GM12878 (cell line): ENCODE measurements around the gene NTM. TPM values are rescaled to one million over a fixed set of nuclear protein-coding genes. Genes with fewer than 3 reads are reported as not detected.

Source experiments
- ATAC-seq: fragments of 200-7000 bp; cut with Tn5 transposase; 3 replicates; pipeline ENCODE4 v1.9.1; 2020; ENCODE audit warnings: mild to moderate bottlenecking, moderate library complexity
- BruUV-seq: library from RNA; stranded (reverse); fragments of 400-500 nt; replicated peaks from 2 replicates; lab custom pipeline; 2021; lab: Mats Ljungman, UMichigan
- CTCF ChIA-PET: fragments of 300-600 bp; sonication (Branson Sonifier 250); formaldehyde crosslinking; extraction: SDS; loops from one replicate; lab custom pipeline; 2021; ENCODE audit warnings: inconsistent platforms; lab: Yijun Ruan, JAX
- POLR2A ChIA-PET: fragments of 350-600 bp; formaldehyde crosslinking; extraction: SDS; loops from one replicate; lab custom pipeline; 2021; ENCODE audit warnings: inconsistent platforms; lab: Charles Lee
- RAD21 ChIA-PET: fragments of 300-600 bp; sonication (Branson Sonifier 250); formaldehyde crosslinking; loops from one replicate; lab custom pipeline; 2023; ENCODE audit warnings: antibody characterized with exemption; ENCODE audit not compliant: unreplicated experiment; lab: Charles Lee
- SMC1A ChIA-PET: fragments of 300-600 bp; sonication (Branson Sonifier 250); formaldehyde crosslinking; loops from one replicate; lab custom pipeline; 2023; ENCODE audit not compliant: unreplicated experiment, uncharacterized antibody; lab: Charles Lee
- DNase-seq: peaks from one replicate; pipeline ENCODE4 v3.0.0-alpha.2; 2011; ENCODE audit warnings: low read depth, low spot score
- FAIRE-seq: peaks from 3 replicates; lab custom pipeline; 2011; peaks lifted over from hg19 to GRCh38; lab: Jason Lieb, UNC
- H2AFZ ChIP-seq: 2 replicates; pipeline ENCODE4 v1.6.0; 2011; ENCODE audit warnings: low read depth, low read length, control low read depth; ENCODE audit not compliant: control insufficient read depth
- H3K27ac ChIP-seq: 2 replicates; pipeline ENCODE4 v1.5.1; 2011; ENCODE audit warnings: control low read depth; ENCODE audit not compliant: control insufficient read depth, insufficient read depth
- H3K27me3 ChIP-seq, 2 experiments: replicated peaks in 1 of 2; 2 replicates each; pipeline versions ENCODE4 v1.6.0 to v1.6.1; 2011; ENCODE audit warnings: low read length in 1 of 2; ENCODE audit not compliant: control insufficient read depth in 2 of 2, insufficient read depth in 2 of 2
- H3K36me3 ChIP-seq, 2 experiments: 2 replicates each; pipeline ENCODE4 v1.5.1; 2011; ENCODE audit warnings: low read length in 1 of 2; ENCODE audit not compliant: control insufficient read depth in 2 of 2, insufficient read depth in 2 of 2
- H3K4me1 ChIP-seq: 2 replicates; pipeline ENCODE4 v1.6.1; 2011; ENCODE audit warnings: mild to moderate bottlenecking, low read length, moderate library complexity, mixed read lengths; ENCODE audit not compliant: control insufficient read depth, insufficient read depth
- H3K4me2 ChIP-seq: 2 replicates; pipeline ENCODE4 v1.6.0; 2011; ENCODE audit warnings: control low read depth; ENCODE audit not compliant: control insufficient read depth, insufficient read depth
- H3K4me3 ChIP-seq: fragments of 200-600 bp; sonication (generic); 2 replicates; pipeline ENCODE4 v1.5.1; 2016
- H3K79me2 ChIP-seq: 2 replicates; pipeline ENCODE4 v1.6.0; 2011; ENCODE audit warnings: low read length; ENCODE audit not compliant: control insufficient read depth, insufficient read depth
- H3K9ac ChIP-seq: 2 replicates; pipeline ENCODE4 v1.8.0; 2011; ENCODE audit warnings: low read length, control low read depth, mixed read lengths; ENCODE audit not compliant: control insufficient read depth, insufficient read depth
- H3K9me3 ChIP-seq: replicated peaks from 3 replicates; pipeline ENCODE4 v1.5.1; 2011; ENCODE audit warnings: mild to moderate bottlenecking, low read length; ENCODE audit not compliant: control insufficient read depth, insufficient read depth
- H4K20me1 ChIP-seq: 2 replicates; pipeline ENCODE4 v1.6.0; 2011; ENCODE audit not compliant: control insufficient read depth, insufficient read depth
- CBX5 ChIP-seq: sonication (generic); IDR thresholded peaks from 2 replicates; pipeline ENCODE4 v1.6.1; 2016; ENCODE audit warnings: low read depth, moderate library complexity, mild to moderate bottlenecking, inconsistent platforms
- E4F1 ChIP-seq: fragments of 450-650 bp; IDR thresholded peaks from 2 replicates; pipeline ENCODE4 v1.6.1; 2018; ENCODE audit warnings: borderline replicate concordance, mild to moderate bottlenecking; ENCODE audit not compliant: partially characterized antibody
- GABPA ChIP-seq: IDR thresholded peaks from 2 replicates; pipeline ENCODE4 v1.6.1; 2014; ENCODE audit warnings: antibody characterized with exemption, low read depth, mild to moderate bottlenecking, inconsistent platforms
- IRF5 ChIP-seq: fragments of 450-650 bp; IDR thresholded peaks from 2 replicates; pipeline ENCODE4 v1.6.1; 2017; ENCODE audit warnings: borderline replicate concordance
- JUNB ChIP-seq: IDR thresholded peaks from 2 replicates; pipeline ENCODE4 v1.6.1; 2016; ENCODE audit warnings: antibody characterized with exemption, mild to moderate bottlenecking
- MXI1 ChIP-seq: fragments of 150-350 bp; IDR thresholded peaks from 2 replicates; pipeline ENCODE4 v1.6.1; 2011; ENCODE audit warnings: low read depth, mild to moderate bottlenecking, inconsistent platforms, low read length, improper control_type of control experiment
- NR2C1 ChIP-seq: fragments of 450-650 bp; IDR thresholded peaks from 2 replicates; pipeline ENCODE4 v1.6.1; 2017; ENCODE audit warnings: antibody characterized with exemption, mild to moderate bottlenecking, moderate library complexity
- SMAD1 ChIP-seq: fragments of 450-650 bp; IDR thresholded peaks from 2 replicates; pipeline ENCODE4 v1.6.1; 2018; ENCODE audit warnings: mild to moderate bottlenecking, low read depth; ENCODE audit not compliant: partially characterized antibody
- SMARCA5 ChIP-seq: fragments of 450-650 bp; IDR thresholded peaks from 2 replicates; pipeline ENCODE4 v1.6.1; 2017; ENCODE audit warnings: mild to moderate bottlenecking
- TARDBP ChIP-seq: IDR thresholded peaks from 2 replicates; pipeline ENCODE4 v1.6.1; 2016; ENCODE audit warnings: borderline replicate concordance
- TCF7 ChIP-seq: IDR thresholded peaks from 2 replicates; pipeline ENCODE4 v1.6.1; 2014; ENCODE audit warnings: antibody characterized with exemption, borderline replicate concordance
- USF1 ChIP-seq: IDR thresholded peaks from 2 replicates; pipeline ENCODE4 v1.6.1; 2011; ENCODE audit warnings: borderline replicate concordance, low read depth, mild to moderate bottlenecking, moderate library complexity, mixed read lengths, low read length; ENCODE audit not compliant: insufficient read depth; ENCODE audit errors: extremely low read length
- WRNIP1 ChIP-seq: IDR thresholded peaks from 2 replicates; pipeline ENCODE4 v1.6.1; 2011; ENCODE audit warnings: low read depth, low read length, improper control_type of control experiment, borderline replicate concordance
- ZZZ3 ChIP-seq: IDR thresholded peaks from 2 replicates; pipeline ENCODE4 v1.6.1; 2011; ENCODE audit warnings: low read depth; ENCODE audit not compliant: control insufficient read depth, insufficient read length
- WGBS: methylation state at CpG from one replicate; pipeline ENCODE4 v1.1.6; 2016; ENCODE audit warnings: low lambda C conversion rate; ENCODE audit not compliant: insufficient replicate concordance, insufficient coverage; ENCODE audit errors: missing lambda C conversion rate; 5-methylcytosine and 5-hydroxymethylcytosine counted together
- in situ Hi-C: fragments of 300-500 bp; cut with MboI; formaldehyde crosslinking; loops from 9 replicates; pipeline ENCODE4 v1.14.3; 2018; ENCODE audit warnings: mixed read lengths
- intact Hi-C: fragments of 100-400 bp; cut with micrococcal nuclease; formaldehyde crosslinking; loops from one replicate; pipeline ENCODE4 v1.14.2; 2022; ENCODE audit not compliant: unreplicated experiment
- polyA plus RNA-seq, 11 experiments: library from polyadenylated mRNA; depleted of rRNA in 4 of 11; unstranded in 6 of 11; stranded (reverse) in 5 of 11; fragments of >200 nt; fragmentation: Nextera tagmentation in 4 of 11; fragmentation: Illumina TruSeq in 1 of 11; extraction: Ambion mirVana in 4 of 11; extraction: Trizol in 1 of 11; gene quantifications; 1 replicate in 1 of 11; 2 replicates in 10 of 11; pipeline versions ENCODE4 v1.2.1 to v1.2.3, GENCODE V29; 2011 to 2016; ENCODE audit warnings: inconsistent platforms in 2 of 11, missing spikeins in 2 of 11, low read depth in 1 of 11
- total RNA-seq, 4 experiments: library from RNA; depleted of rRNA in 3 of 4; stranded (reverse); fragments of >200 nt in 3 of 4; fragmentation: Illumina TruSeq in 1 of 4; extraction: Trizol in 1 of 4; gene quantifications; 2 replicates each; pipeline versions ENCODE4 v1.2.1 to v1.2.3, GENCODE V29; 2013 to 2021

The NTM gene
- total and polyA plus RNA-seq, 10 of the 15 experiments (the other 5 are each of a cell fraction or from before 2014, with no cell fraction given) = not detected

- Histone ChIP-seq H3K36me3 (no peaks in the 10 kb centered on the region), H4K20me1 (no peaks in the 10 kb centered on the region), H3K4me2 (no peak overlapping the region), H3K4me3 (no peak overlapping the region), H3K79me2 (no peaks in the 10 kb centered on the region), H3K27ac (no peak overlapping the region), H3K4me1 (peaks cover 40% of the 10 kb centered on the region), H2AFZ (no peak overlapping the region), H3K27me3 (no peaks in the 10 kb centered on the region), H3K9me3 (peaks cover 3% of the 10 kb centered on the region; the same call in 2 of the 3 replicates), H3K9ac (no peak overlapping the region)
- 41% methylated on average over 10 of the region's 10 CpGs for WGBS
- RAD21 ChIA-PET = interaction anchor here (0.8 to 12.4 kb wide), 3 partner anchors 25 to 133 kb away, joined by 3 to 136 read pairs (median 4); no protein-coding TSS in a partner anchor
- FAIRE-seq = no peak
- no peak for ATAC-seq
- DNase-seq = no peak
- CTCF ChIA-PET = interaction anchor here (0.9 to 17.6 kb wide), 5 partner anchors 9 to 133 kb away, joined by 3 to 215 read pairs (median 10); no protein-coding TSS in a partner anchor
- BruUV-seq = no TSS peak
- POLR2A ChIA-PET = interaction anchor here (1.2 kb wide), 1 partner anchor 9 kb away, joined by 3 read pairs; no protein-coding TSS in a partner anchor
- intact Hi-C loops = loop anchor here (5.0 kb wide), 1 partner anchor 462 kb away; no protein-coding TSS in a partner anchor
- in situ Hi-C loops = no loop called here
- SMC1A ChIA-PET = interaction anchor here (0.5 to 4.5 kb wide), 8 partner anchors 9 to 1586 kb away, joined by 3 to 22 read pairs (median 7); no protein-coding TSS in a partner anchor
- TF ChIP-seq TCF7 = no peak
- no peak for TF ChIP-seq ZZZ3
- no peak for TF ChIP-seq IRF5
- TF ChIP-seq GABPA = no peak
- TF ChIP-seq NR2C1 = no peak
- no peak for TF ChIP-seq WRNIP1
- TF ChIP-seq USF1 = no peak
- TF ChIP-seq SMARCA5 = no peak
- TF ChIP-seq TARDBP = no peak
- TF ChIP-seq MXI1 = no peak
- TF ChIP-seq E4F1 = no peak
- no peak for TF ChIP-seq CBX5
- TF ChIP-seq SMAD1 = no peak
- TF ChIP-seq JUNB = no peak
These were observed 524.5 kb downstream of the NTM start for GRCh38 chr11:131894615-131895544.
